Mesodermal cell (in vitro differentiated cells): ENCODE measurements around the gene TYSND1.
"Not testable (repeated sequence)": the region's sequence is repeated elsewhere in the genome, so short reads cannot be mapped to it uniquely, and the experiment has no call there.

ENCODE experiments used
- H3K27ac ChIP-seq: 2 replicates; pipeline ENCODE4 v1.7.0; 2013; ENCODE audit warnings: mild to moderate bottlenecking, low read depth, low read length, moderate library complexity; ENCODE audit not compliant: severe bottlenecking
- H3K36me3 ChIP-seq: 2 replicates; pipeline ENCODE4 v1.7.1; 2013; ENCODE audit warnings: mild to moderate bottlenecking, low read length, moderate library complexity; ENCODE audit not compliant: control insufficient read depth, insufficient read depth
- H3K4me1 ChIP-seq: one replicate; pipeline ENCODE4 v1.7.1; 2013; ENCODE audit warnings: mild to moderate bottlenecking, low read length; ENCODE audit not compliant: insufficient read depth, control insufficient read depth, poor library complexity, severe bottlenecking
- H3K4me3 ChIP-seq: 2 replicates; pipeline ENCODE4 v1.7.0; 2013; ENCODE audit warnings: low read length, control low read depth, mild to moderate bottlenecking; ENCODE audit not compliant: insufficient read depth, poor library complexity, severe bottlenecking; ENCODE audit errors: extremely low read depth
- H3K9me3 ChIP-seq: 2 replicates; pipeline ENCODE4 v1.7.1; 2013; ENCODE audit warnings: mild to moderate bottlenecking, low read length, moderate library complexity; ENCODE audit not compliant: control insufficient read depth
- WGBS, 2 experiments: methylation state at CpG; one replicate each; pipeline ENCODE4 v1.1.5; 2013; ENCODE audit warnings: missing lambda C conversion rate in 2 of 2; ENCODE audit not compliant: insufficient coverage in 2 of 2; 5-methylcytosine and 5-hydroxymethylcytosine counted together

Gene TYSND1

DNA sequence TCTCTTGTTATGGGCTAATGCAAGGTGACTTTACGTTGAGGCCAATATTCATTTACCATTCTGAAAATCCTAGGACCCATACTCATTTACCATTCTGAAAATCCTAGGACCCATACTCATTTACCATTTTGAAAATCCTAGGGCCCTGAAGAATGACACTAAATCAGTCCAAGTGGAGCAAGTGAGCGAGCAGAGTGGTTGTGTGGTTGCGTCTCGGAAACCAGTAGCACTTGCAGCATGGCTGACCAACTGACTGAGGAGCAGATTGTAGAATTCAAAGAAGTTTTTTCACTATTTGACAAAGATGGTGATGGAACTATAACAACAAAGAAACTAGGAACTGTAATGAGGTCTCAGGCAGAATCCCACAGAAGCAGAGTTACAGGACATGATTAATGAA, 16.9 kb upstream of the TYSND1 start:
- 92 to 94% methylated on average over 3 to 4 of the region's 4 CpGs for WGBS, 2 experiments
- Histone ChIP-seq H3K36me3 (peaks cover 76% of the 10 kb centered on the region), H3K4me3 (no peak overlapping the region), H3K9me3 (no peaks in the 10 kb centered on the region), H3K27ac (no peak overlapping the region), H3K4me1 (no peaks in the 10 kb centered on the region)

DNA sequence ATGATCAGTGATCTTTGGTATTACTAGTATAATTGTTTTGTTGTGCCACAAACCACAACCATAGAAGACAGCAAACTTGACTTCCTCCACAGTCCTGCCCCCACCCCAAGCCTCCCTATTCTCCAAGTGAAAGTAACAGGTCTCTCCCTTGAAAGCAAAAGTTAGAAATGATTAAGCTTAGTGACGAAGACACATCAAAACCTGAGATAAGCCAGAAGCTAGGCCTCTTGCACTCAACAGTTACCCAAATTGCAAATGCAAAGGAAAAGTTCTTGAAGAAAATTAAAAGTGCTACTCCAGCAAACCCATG, 16.3 kb upstream of the TYSND1 start:
- H3K36me3 ChIP-seq, result peaks cover 76% of the 10 kb centered on the region
- no peak overlapping the region for H3K27ac ChIP-seq
- no peaks in the 10 kb centered on the region for H3K9me3 ChIP-seq
- no peak overlapping the region for H3K4me3 ChIP-seq
- WGBS, 2 experiments, result no CpG with 5 or more reads among the region's 1 CpG
- H3K4me1 ChIP-seq, result no peaks in the 10 kb centered on the region

DNA sequence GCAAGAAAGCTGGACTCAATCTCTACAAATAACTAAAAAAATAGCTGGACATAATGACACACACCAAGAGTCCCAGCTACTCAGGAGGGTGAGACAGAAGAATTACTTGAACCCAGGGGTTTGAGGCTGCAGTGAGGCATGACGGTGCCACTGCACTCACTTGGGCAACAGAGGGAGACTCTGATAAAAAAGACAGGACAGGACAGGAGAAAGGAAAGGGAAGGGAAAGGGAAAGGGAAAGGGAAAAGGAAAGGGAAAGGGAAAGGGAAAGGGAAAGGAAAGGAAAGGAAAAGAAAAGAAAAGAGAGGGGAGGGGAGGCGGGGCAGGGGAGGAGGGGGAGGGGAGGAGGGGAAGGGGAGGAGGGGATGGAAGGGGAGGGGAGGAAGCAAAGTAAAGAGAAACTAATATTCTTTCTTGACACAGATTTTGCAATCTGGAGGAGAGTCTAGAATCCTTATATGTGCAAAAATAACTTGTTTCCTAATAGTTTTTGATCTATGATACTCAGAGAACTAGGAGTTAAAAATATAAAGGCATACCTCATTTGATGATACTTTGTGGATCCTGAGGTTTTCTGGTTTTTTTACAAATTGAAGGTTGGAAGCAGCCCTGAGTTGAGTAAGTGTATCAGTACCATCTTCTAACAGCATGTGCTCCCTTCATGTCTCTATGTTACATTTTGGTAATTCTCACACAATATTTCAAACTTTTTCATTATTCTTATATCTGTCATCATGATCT, 15.8 kb upstream of the TYSND1 start:
- H3K27ac ChIP-seq, result no peak overlapping the region
- peaks cover 76% of the 10 kb centered on the region for H3K36me3 ChIP-seq
- no peak overlapping the region for H3K4me3 ChIP-seq
- 75 to 90% methylated on average over 1 of the region's 2 CpGs for WGBS, 2 experiments
- H3K9me3 ChIP-seq, result no peaks in the 10 kb centered on the region
- H3K4me1 ChIP-seq, result no peaks in the 10 kb centered on the region

DNA sequence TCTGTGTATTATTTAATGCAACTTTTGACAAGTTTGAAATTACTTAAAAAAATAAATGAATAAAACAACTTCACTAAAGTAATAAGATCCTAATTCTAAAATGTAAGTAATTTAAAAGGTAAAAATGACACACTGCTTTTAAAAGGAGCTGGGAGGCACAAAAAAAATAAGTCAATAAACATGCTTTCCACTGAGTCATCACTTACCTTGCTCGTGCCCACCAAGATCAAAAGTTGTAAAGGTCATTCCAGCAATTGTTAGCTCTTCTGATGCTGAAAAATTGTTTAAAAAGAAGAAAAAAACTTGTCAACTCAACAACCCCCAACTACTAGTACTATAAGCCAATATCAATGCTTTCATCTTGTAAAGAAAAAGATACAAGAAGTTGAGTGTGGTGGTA, 14.3 kb upstream of the TYSND1 start:
- Histone ChIP-seq H3K4me3 (no peak overlapping the region), H3K27ac (no peak overlapping the region), H3K4me1 (no peaks in the 10 kb centered on the region), H3K9me3 (no peaks in the 10 kb centered on the region), H3K36me3 (peaks cover 79% of the 10 kb centered on the region)
- WGBS, 2 experiments, result no CpG with 5 or more reads among the region's 1 CpG

DNA sequence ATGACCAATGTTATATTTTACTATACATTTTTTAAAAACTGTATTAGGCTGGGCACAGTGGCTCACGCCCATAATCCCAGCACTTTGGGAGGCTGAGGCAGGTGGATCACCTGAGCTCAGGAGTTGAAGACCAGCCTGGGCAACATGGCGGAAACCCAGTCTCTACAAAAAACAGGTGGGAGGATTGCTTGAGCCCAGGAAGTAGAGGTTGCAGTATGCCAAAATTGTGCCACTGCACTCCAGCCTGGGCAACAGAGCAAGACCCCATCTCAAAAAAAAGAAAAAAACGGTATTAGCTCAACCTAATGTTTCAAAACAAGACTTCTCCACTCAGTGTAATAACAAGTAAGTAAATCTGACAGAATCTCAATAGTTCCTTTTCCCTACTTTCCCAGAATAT, 12.9 kb upstream of the TYSND1 start:
- H3K4me3 ChIP-seq, H3K9me3 ChIP-seq, H3K27ac ChIP-seq, H3K4me1 ChIP-seq: not testable (repeated sequence)
- 40 to 83% methylated on average over 1 of the region's 3 CpGs for WGBS, 2 experiments
- H3K36me3 ChIP-seq, result peaks cover 78% of the 10 kb centered on the region

DNA sequence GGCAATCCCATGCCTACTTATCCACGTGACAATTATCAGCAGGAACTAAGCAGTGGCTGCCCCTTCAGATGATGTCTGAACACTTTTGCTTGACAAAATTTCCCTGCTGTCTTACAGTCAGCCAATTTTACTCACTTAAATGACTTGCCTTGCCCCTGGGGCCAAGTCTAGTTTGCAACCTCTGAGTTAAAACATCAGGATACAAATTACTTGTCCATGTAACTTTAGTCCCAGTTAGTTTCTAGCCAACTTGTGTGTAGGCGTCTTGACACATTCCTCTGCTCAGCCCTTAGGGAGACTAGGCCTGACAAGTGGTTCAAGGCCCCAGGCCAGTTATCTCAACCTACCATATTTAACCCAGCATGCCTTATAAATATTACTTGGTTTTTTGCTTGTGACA, 11.6 kb upstream of the TYSND1 start:
- WGBS, 2 experiments, result 92 to 93% methylated on average over 1 to 2 of the region's 2 CpGs
- Histone ChIP-seq H3K36me3 (peaks cover 82% of the 10 kb centered on the region), H3K27ac (no peak overlapping the region)

DNA sequence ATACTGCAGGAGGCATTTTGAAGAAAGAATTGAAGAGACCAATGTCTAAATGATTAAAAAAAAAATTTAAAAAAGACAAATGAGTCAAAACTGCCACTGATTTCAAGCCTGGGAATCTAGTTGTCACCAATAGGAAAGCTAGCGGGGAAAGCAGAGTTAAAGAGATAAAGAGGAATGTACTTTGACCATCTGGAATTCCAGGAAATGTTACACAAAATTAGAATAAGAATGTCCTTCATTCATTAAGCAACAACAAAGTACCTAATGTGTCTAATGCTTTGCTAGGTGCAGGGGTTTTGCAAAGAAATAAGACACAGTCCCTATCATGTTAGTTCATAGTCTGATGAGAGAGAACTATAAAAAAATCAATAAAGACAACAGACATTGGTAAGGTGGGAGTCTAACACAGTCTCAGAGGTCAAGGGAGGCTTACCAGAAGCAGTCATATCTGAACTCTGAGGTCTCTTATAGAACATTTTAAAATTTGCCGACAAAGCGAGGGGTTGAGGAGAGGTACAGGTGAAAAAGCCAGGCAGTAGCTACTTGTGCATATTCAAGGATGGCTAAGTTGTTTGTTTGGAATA, 8.8 kb upstream of the TYSND1 start:
- Histone ChIP-seq H3K9me3 (no peaks in the 10 kb centered on the region), H3K4me1 (no peaks in the 10 kb centered on the region), H3K36me3 (peaks cover 89% of the 10 kb centered on the region), H3K4me3 (no peak overlapping the region), H3K27ac (no peak overlapping the region)
- 45 to 64% methylated on average over 2 to 3 of the region's 3 CpGs for whole genome bisulfite sequencing, 2 experiments

More for the DNA sequence above, 11.6 kb upstream of the TYSND1 start:
- H3K4me3 ChIP-seq, result no peak overlapping the region
- no peaks in the 10 kb centered on the region for H3K4me1 ChIP-seq
- H3K9me3 ChIP-seq, result no peaks in the 10 kb centered on the region

DNA sequence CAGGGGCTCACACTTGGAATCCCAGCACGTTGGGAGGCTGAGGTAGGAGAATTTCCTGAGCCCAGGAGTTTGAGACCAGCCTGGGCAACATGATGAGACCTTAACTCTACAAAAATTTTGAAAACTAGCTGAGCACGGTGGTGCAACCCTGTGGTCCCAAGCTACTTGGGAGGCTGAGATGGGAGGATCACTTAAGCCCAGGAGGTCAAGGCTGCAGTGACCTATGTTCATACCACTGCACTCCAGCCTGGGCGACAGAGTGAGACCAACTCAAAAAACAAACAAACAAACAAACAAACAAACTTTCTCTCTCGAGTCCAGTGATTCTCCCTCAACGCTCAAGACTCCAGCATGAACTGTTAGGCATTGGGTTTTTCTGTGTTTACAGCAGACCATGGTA, 2.0 kb upstream of the TYSND1 start:
- Histone ChIP-seq H3K27ac (no peak overlapping the region), H3K36me3 (peaks cover 54% of the 10 kb centered on the region), H3K9me3 (no peaks in the 10 kb centered on the region), H3K4me1 (peaks cover 11% of the 10 kb centered on the region), H3K4me3 (no peak overlapping the region)
- WGBS, 2 experiments, result 88 to 89% methylated on average over 4 to 5 of the region's 5 CpGs

DNA sequence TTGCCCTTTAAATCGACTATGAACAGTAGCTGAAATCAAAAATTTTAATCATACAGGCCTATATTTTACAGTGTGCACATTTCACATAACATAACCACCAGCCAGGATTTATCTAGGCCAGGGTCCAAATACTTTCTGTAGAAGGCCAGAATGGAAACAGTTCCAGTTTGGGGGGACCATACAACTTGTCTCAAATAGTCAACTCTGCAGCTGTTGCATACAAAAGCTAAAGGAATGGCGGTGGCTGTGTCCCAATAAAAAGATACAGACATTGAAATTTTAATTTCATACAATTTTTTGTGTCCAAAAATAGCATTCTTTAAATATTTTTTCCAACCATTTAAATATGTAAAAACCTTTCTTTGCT, 742 bp upstream of the TYSND1 start:
- 33 to 67% methylated on average over 1 of the region's 2 CpGs for WGBS, 2 experiments
- peaks cover 41% of the 10 kb centered on the region for H3K36me3 ChIP-seq
- peak overlapping the region; percentile 98 for H3K27ac ChIP-seq
- H3K4me3 ChIP-seq, result peak overlapping the region; percentile 6
- H3K9me3 ChIP-seq, result no peaks in the 10 kb centered on the region
- peaks cover 11% of the 10 kb centered on the region for H3K4me1 ChIP-seq

DNA sequence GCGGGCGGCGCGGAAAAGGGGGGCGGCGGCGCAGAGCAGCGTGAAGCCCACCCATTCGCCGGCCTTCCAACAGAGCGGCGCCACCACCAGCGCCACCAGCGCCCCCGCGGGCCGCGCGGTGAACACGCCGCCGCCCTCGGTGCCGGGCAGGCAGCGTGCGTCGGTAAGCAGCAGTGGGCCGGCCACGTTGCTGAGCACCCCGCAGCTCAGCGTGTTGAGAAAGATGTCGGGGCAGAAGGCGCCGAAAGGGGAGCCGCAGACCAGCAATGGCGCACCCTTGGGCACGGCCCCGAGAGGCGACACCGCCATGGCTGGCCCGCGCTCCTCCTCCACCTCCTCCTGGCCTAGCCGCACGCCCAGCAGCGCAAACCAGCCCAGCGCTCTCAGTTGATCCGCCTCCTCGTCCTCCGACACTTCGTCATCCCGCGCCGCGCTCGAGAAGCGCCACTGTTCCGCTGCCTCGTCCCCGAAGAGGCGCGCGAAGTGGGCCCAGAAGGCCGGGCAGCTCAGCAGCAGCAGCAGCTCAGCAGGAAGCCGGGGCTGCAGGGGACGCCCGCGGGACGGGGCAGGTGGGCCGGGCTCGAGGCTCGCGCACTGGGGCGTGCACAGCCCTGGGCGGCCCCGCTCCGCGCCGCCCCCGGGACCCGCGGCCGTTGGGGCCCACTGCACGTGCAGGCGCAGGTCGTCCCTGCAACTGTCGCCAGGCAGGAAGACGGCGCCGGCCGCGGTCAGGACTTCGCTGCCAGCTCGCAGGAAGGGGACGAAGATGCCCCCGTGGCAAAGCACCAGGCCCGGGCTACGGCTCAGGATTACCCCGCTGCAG, 623 bp downstream of the TYSND1 start:
- Histone ChIP-seq H3K36me3 (peaks cover 28% of the 10 kb centered on the region), H3K4me1 (peaks cover 11% of the 10 kb centered on the region), H3K9me3 (no peaks in the 10 kb centered on the region), H3K27ac (peak overlapping the region; percentile 98), H3K4me3 (peak overlapping the region; percentile 56)
- 0 to 1% methylated on average over 77 to 93 of the region's 98 CpGs for WGBS, 2 experiments
